ENCODE measurements around the gene ZNF160.

GRCh38 chr19:53103234-53104203, at the start of gene ZNF160:
- TF ChIP-seq CTCF (IDR thresholded peaks at IDR 0.05; ENCODE audit: insufficient read depth, low read depth, low read length): no peak
- no peak for TF ChIP-seq EZH2 (IDR thresholded peaks at IDR 0.05; ENCODE audit: insufficient read depth, low read length)

Measured in astrocyte (in vitro differentiated cells and primary cell).